A549 (cell line): ENCODE measurements around the gene TYW1.
"Not testable (repeated sequence)": the region's sequence is repeated elsewhere in the genome, so short reads cannot be mapped to it uniquely, and the experiment has no call there.

Source experiments
- CBX8 ChIP-seq: fragments of 200-600 bp; sonication (generic); IDR thresholded peaks from 2 replicates; pipeline ENCODE4 v1.6.1; 2016
- CHD4 ChIP-seq: fragments of 200-600 bp; sonication (generic); IDR thresholded peaks from 2 replicates; pipeline ENCODE4 v1.6.1; 2016; ENCODE audit warnings: antibody characterized with exemption, mild to moderate bottlenecking, borderline replicate concordance
- CTCF ChIP-seq: fragments of >200 bp; sonication (Bioruptor Twin); formaldehyde crosslinking; IDR thresholded peaks from 3 replicates; pipeline ENCODE4 v1.5.1; 2016
- EP300 ChIP-seq, 2 experiments: fragments of >200 bp; sonication (Bioruptor Twin); formaldehyde crosslinking; IDR thresholded peaks; 2 replicates in 1 of 2; 3 replicates in 1 of 2; pipeline ENCODE4 v1.6.1; 2016 to 2017
- HOXA7 ChIP-seq: fragments of 250-450 bp; sonication (Bioruptor Pico); IDR thresholded peaks from 2 replicates; pipeline ENCODE4 v1.5.0; 2020; ENCODE audit warnings: mild to moderate bottlenecking, moderate library complexity
- MAZ ChIP-seq: fragments of 150-350 bp; IDR thresholded peaks from 2 replicates; pipeline ENCODE4 v1.6.1; 2014; ENCODE audit warnings: antibody characterized with exemption, low read depth, low read length, borderline replicate concordance
- MYC ChIP-seq: IDR thresholded peaks from 2 replicates; pipeline ENCODE4 v1.6.1; 2012; ENCODE audit warnings: mild to moderate bottlenecking, inconsistent platforms, low read length, improper control_type of control experiment, borderline replicate concordance
- POLR2A ChIP-seq: IDR thresholded peaks from 2 replicates; pipeline ENCODE4 v1.6.1; 2012; ENCODE audit warnings: mild to moderate bottlenecking, low read length
- RCOR1 ChIP-seq: fragments of 150-350 bp; IDR thresholded peaks from 2 replicates; pipeline ENCODE4 v1.6.1; 2014; ENCODE audit warnings: antibody characterized with exemption, low read length, low read depth
- REST ChIP-seq: fragments of 200-600 bp; sonication (generic); IDR thresholded peaks from 2 replicates; pipeline ENCODE4 v1.6.1; 2016; ENCODE audit warnings: antibody characterized with exemption, mild to moderate bottlenecking, moderate library complexity
- SMC3 ChIP-seq: fragments of >200 bp; sonication (Bioruptor Twin); formaldehyde crosslinking; IDR thresholded peaks from 3 replicates; pipeline ENCODE4 v1.6.1; 2018; ENCODE audit warnings: inconsistent platforms
- SREBF2 ChIP-seq: fragments of 450-650 bp; IDR thresholded peaks from 2 replicates; pipeline ENCODE4 v1.6.1; 2014; ENCODE audit warnings: mild to moderate bottlenecking, moderate library complexity

GRCh38 chr7:67191002-67191720, 194.5 kb downstream of the TYW1 start:
- TF ChIP-seq MAZ; CTCF; SMC3; POLR2A; EP300 (IDR thresholded peaks at IDR 0.05); CHD4; RCOR1; REST; SREBF2; HOXA7; CBX8; MYC: not testable (repeated sequence)
